ENCODE measurements around the gene MANSC1. TPM values are rescaled to one million over a fixed set of nuclear protein-coding genes. Genes with fewer than 3 reads are reported as not detected.

MANSC1 gene
- total and polyA plus RNA-seq, 9 of the 15 experiments (the other 6 are each of a cell fraction or from before 2014, with no cell fraction given), result 0.76 to 8.6 (median 3.1) TPM

GRCh38 chr12:12398026-12398859 is 48.2 kb upstream of the MANSC1 start:
- H4K20me1 ChIP-seq (replicated peaks; ENCODE audit: control insufficient read depth, insufficient read depth, low read length), result no peaks in the 10 kb centered on the region
- no peak for FAIRE-seq
- H3K9ac ChIP-seq (ENCODE audit: insufficient read depth in 1 of 2, low read depth in 2 of 2, low read length in 2 of 2), result no peak overlapping the region
- POLR2A ChIA-PET, result interaction anchor here (0.6 kb wide), 1 partner anchor 430 kb away, joined by 3 read pairs; no protein-coding TSS in a partner anchor
- in situ Hi-C loops (cut with MboI), result no loop called here
- H2AFZ ChIP-seq (ENCODE audit: low read depth, low read length), result no peak overlapping the region
- no peaks in the 10 kb centered on the region for H3K9me3 ChIP-seq (replicated peaks; ENCODE audit: control insufficient read depth, insufficient read depth, low read depth, low read length)
- intact Hi-C loops (cut with micrococcal nuclease), result no loop called here
- ATAC-seq, result no peak; the same call in 2 of the 3 replicates
- BruUV-seq (replicated peaks), result no TSS peak
- 37% methylated on average over 7 of the region's 7 CpGs for WGBS (ENCODE audit: insufficient coverage, low coverage, missing lambda C conversion rate)
- no peak overlapping the region for H3K4me3 ChIP-seq
- no peak overlapping the region for H3K27ac ChIP-seq (ENCODE audit: extremely low read depth, low read depth, low read length)
- H3K79me2 ChIP-seq (ENCODE audit: control insufficient read depth, insufficient read depth, low read length), result no peaks in the 10 kb centered on the region
- CTCF ChIA-PET (ENCODE audit: low intra/inter-chr PET ratio), result no interaction called here
- DNase-seq (ENCODE audit: extremely low read depth in 1 of 4, low spot score in 3 of 4), result peak in 1 of 4 experiments; percentile 17
- H3K36me3 ChIP-seq (ENCODE audit: control insufficient read depth, insufficient read depth, low read length), result no peaks in the 10 kb centered on the region
- no peak overlapping the region for H3K4me2 ChIP-seq (ENCODE audit: insufficient read depth, low read length)
- H3K4me1 ChIP-seq (replicated peaks in 1 of 2; ENCODE audit: control insufficient read depth in 2 of 2, insufficient read depth in 2 of 2, low read length in 2 of 2), result peaks cover 0 to under 1% of the 10 kb centered on the region in 2 experiments; a peak in 2 of 5 replicates
- H3K27me3 ChIP-seq (ENCODE audit: control insufficient read depth in 2 of 2, insufficient read depth in 2 of 2, low read length in 2 of 2), result no peaks in the 10 kb centered on the region
- no peaks in the 10 kb centered on the region for H3K9me1 ChIP-seq (ENCODE audit: control insufficient read depth, insufficient read depth, low read length)
- TF ChIP-seq FOXA1 (IDR thresholded peaks at IDR 0.05; ENCODE audit: borderline replicate concordance) (peak; percentile 50; the same call in 1 of the 2 replicates), ARHGAP35 (IDR thresholded peaks at IDR 0.05; ENCODE audit: partially characterized antibody) (no peak), KDM5B (IDR thresholded peaks at IDR 0.05; ENCODE audit: insufficient replicate concordance, low read depth, low read length) (no peak), ZNF165 (CRISPR knock-in tag; IDR thresholded peaks at IDR 0.05; ENCODE audit: borderline replicate concordance) (no peak), ZNF740 (CRISPR knock-in tag; IDR thresholded peaks at IDR 0.05) (no peak), ZNF740 (tag; IDR thresholded peaks at IDR 0.05) (no peak), MYBL2 (IDR thresholded peaks at IDR 0.05; ENCODE audit: low read depth) (no peak), MYBL2 (CRISPR knock-in tag; IDR thresholded peaks at IDR 0.05; ENCODE audit: borderline replicate concordance) (no peak), ZNF444 (CRISPR knock-in tag; IDR thresholded peaks at IDR 0.05) (no peak), FOXA3 (CRISPR knock-in tag; conservative IDR thresholded peaks at IDR 0.05 in 1 of 2, IDR thresholded peaks at IDR 0.05 in 1 of 2) (peak in 1 of 2 experiments; percentile 67; a peak in 2 of 4 replicates), ZNF76 (CRISPR knock-in tag; IDR thresholded peaks at IDR 0.05; ENCODE audit: borderline replicate concordance) (no peak), GTF3C2 (IDR thresholded peaks at IDR 0.05; ENCODE audit: borderline replicate concordance, extremely low read depth, insufficient read length) (no peak), BCLAF1 (IDR thresholded peaks at IDR 0.05; ENCODE audit: borderline replicate concordance in 1 of 2, control insufficient read depth in 1 of 2, low read depth in 2 of 2, low read length in 1 of 2) (no peak), ZBED1 (IDR thresholded peaks at IDR 0.05) (no peak)

All from K562 (cell line).